Measurements from ENCODE around the gene CFAP61.

- peak; percentile 32 for TF ChIP-seq CTCF (IDR thresholded peaks at IDR 0.05; ENCODE audit: low read depth, low read length)
- TF ChIP-seq POLR2A (IDR thresholded peaks at IDR 0.05; ENCODE audit: extremely low read depth, insufficient read length) = no peak
- TF ChIP-seq MAX (IDR thresholded peaks at IDR 0.05; ENCODE audit: low read depth, low read length) = no peak
- TF ChIP-seq MYC (IDR thresholded peaks at IDR 0.05; ENCODE audit: low read depth, low read length) = no peak
Measured at GRCh38 chr20:20083807-20084206, 31.5 kb downstream of the CFAP61 start.

All from NB4 (cell line).